Measurements from ENCODE around the gene NCLN.
"Not testable (repeated sequence)": the region's sequence is repeated elsewhere in the genome, so short reads cannot be mapped to it uniquely, and the experiment has no call there.

The NCLN gene

GRCh38 chr19:3188627-3189596 lies 3.2 kb downstream of the NCLN start:
- peak in 1 of 3 donors; percentile 12 for DNase-seq
- 71% methylated on average over 28 of the region's 35 CpGs for WGBS (ENCODE audit: insufficient coverage)
- POLR2A ChIA-PET, result interaction anchor here (0.5 kb wide), 1 partner anchor 124 kb away, joined by 3 read pairs; no protein-coding TSS in a partner anchor
- no peaks in the 10 kb centered on the region for H3K9me3 ChIP-seq (ENCODE audit: control extremely low read depth in 1 of 5, control insufficient read depth in 4 of 5, insufficient read depth in 2 of 5, low read depth in 1 of 5, low read length in 4 of 5)
- H3K36me3 ChIP-seq (ENCODE audit: control insufficient read depth in 4 of 4, insufficient read depth in 4 of 4, low read length in 3 of 4), result peaks cover 2 to 45% (median 11%) of the 10 kb centered on the region in 4 experiments
- peak overlapping the region in 4 of 7 experiments; percentile 19 to 45 (median 34) for H3K4me3 ChIP-seq (ENCODE audit: control insufficient read depth in 1 of 7, extremely low read depth in 1 of 7, insufficient read depth in 4 of 7, low read depth in 2 of 7, low read length in 6 of 7)
- CTCF ChIA-PET, result no interaction called here
- no peaks in the 10 kb centered on the region for H3K27me3 ChIP-seq (replicated peaks in 2 of 5; ENCODE audit: control insufficient read depth in 4 of 5, insufficient read depth in 5 of 5, low read length in 4 of 5)
- H3K27ac ChIP-seq (ENCODE audit: insufficient read depth in 1 of 2, low read depth in 1 of 2, low read length in 2 of 2, poor library complexity in 1 of 2, severe bottlenecking in 2 of 2), result peak overlapping the region in 1 of 2 experiments; percentile 5
- H3K4me1 ChIP-seq (ENCODE audit: control extremely low read depth in 1 of 4, control insufficient read depth in 4 of 4, insufficient read depth in 4 of 4, low read length in 3 of 4), result peaks cover 0 to 62% (median 55%) of the 10 kb centered on the region in 4 experiments

- H3K4me3 ChIP-seq (ENCODE audit: control insufficient read depth in 1 of 7, extremely low read depth in 1 of 7, insufficient read depth in 4 of 7, low read depth in 2 of 7, low read length in 6 of 7), result no peak overlapping the region
Measured at GRCh38 chr19:3189702-3190469, 4.2 kb downstream of the NCLN start.

GRCh38 chr19:3190470-3190770 lies 4.7 kb downstream of the NCLN start:
- Histone ChIP-seq H3K27ac (ENCODE audit: insufficient read depth in 1 of 2, low read depth in 1 of 2, low read length in 2 of 2, poor library complexity in 1 of 2, severe bottlenecking in 2 of 2) (no peak overlapping the region), H3K4me3 (ENCODE audit: control insufficient read depth in 1 of 7, extremely low read depth in 1 of 7, insufficient read depth in 4 of 7, low read depth in 2 of 7, low read length in 6 of 7) (no peak overlapping the region), H3K4me1 (ENCODE audit: control extremely low read depth in 1 of 4, control insufficient read depth in 4 of 4, insufficient read depth in 4 of 4, low read length in 3 of 4) (peaks cover 0 to 55% (median 48%) of the 10 kb centered on the region in 4 experiments), H3K9me3 (ENCODE audit: control extremely low read depth in 1 of 5, control insufficient read depth in 4 of 5, insufficient read depth in 2 of 5, low read depth in 1 of 5, low read length in 4 of 5) (no peaks in the 10 kb centered on the region), H3K27me3 (replicated peaks in 2 of 5; ENCODE audit: control insufficient read depth in 4 of 5, insufficient read depth in 5 of 5, low read length in 4 of 5) (no peaks in the 10 kb centered on the region), H3K36me3 (ENCODE audit: control insufficient read depth in 4 of 4, insufficient read depth in 4 of 4, low read length in 3 of 4) (peaks cover 0 to 50% (median 10%) of the 10 kb centered on the region in 4 experiments)
- CTCF ChIA-PET, result no interaction called here
- WGBS (ENCODE audit: insufficient coverage), result 97% methylated on average over 15 of the region's 18 CpGs
- POLR2A ChIA-PET, result no interaction called here
- no peak for DNase-seq

More at GRCh38 chr19:3189702-3190469, 4.2 kb downstream of the NCLN start:
- Histone ChIP-seq H3K9me3 (ENCODE audit: control extremely low read depth in 1 of 5, control insufficient read depth in 4 of 5, insufficient read depth in 2 of 5, low read depth in 1 of 5, low read length in 4 of 5) (no peaks in the 10 kb centered on the region), H3K27me3 (replicated peaks in 2 of 5; ENCODE audit: control insufficient read depth in 4 of 5, insufficient read depth in 5 of 5, low read length in 4 of 5) (no peaks in the 10 kb centered on the region), H3K4me1 (ENCODE audit: control extremely low read depth in 1 of 4, control insufficient read depth in 4 of 4, insufficient read depth in 4 of 4, low read length in 3 of 4) (peaks cover 0 to 59% (median 51%) of the 10 kb centered on the region in 4 experiments), H3K27ac (ENCODE audit: insufficient read depth in 1 of 2, low read depth in 1 of 2, low read length in 2 of 2, poor library complexity in 1 of 2, severe bottlenecking in 2 of 2) (no peak overlapping the region), H3K36me3 (ENCODE audit: control insufficient read depth in 4 of 4, insufficient read depth in 4 of 4, low read length in 3 of 4) (peaks cover 0 to 48% (median 9%) of the 10 kb centered on the region in 4 experiments)
- 97% methylated on average over 25 of the region's 28 CpGs for WGBS (ENCODE audit: insufficient coverage)
- no peak for DNase-seq
- ChIA-PET CTCF (no interaction called here), POLR2A (no interaction called here)

GRCh38 chr19:3190921-3191805 lies 5.4 kb downstream of the NCLN start:
- ChIA-PET CTCF (no interaction called here), POLR2A (no interaction called here)
- H3K27me3 ChIP-seq (replicated peaks in 2 of 5; ENCODE audit: control insufficient read depth in 4 of 5, insufficient read depth in 5 of 5, low read length in 4 of 5), result no peaks in the 10 kb centered on the region
- peaks cover 0 to 55% (median 48%) of the 10 kb centered on the region in 4 experiments for H3K4me1 ChIP-seq (ENCODE audit: control extremely low read depth in 1 of 4, control insufficient read depth in 4 of 4, insufficient read depth in 4 of 4, low read length in 3 of 4)
- no peak for DNase-seq
- WGBS (ENCODE audit: insufficient coverage), result 96% methylated on average over 37 of the region's 46 CpGs
- no peak overlapping the region for H3K27ac ChIP-seq (ENCODE audit: insufficient read depth in 1 of 2, low read depth in 1 of 2, low read length in 2 of 2, poor library complexity in 1 of 2, severe bottlenecking in 2 of 2)
- peaks cover 0 to 57% (median 13%) of the 10 kb centered on the region in 4 experiments for H3K36me3 ChIP-seq (ENCODE audit: control insufficient read depth in 4 of 4, insufficient read depth in 4 of 4, low read length in 3 of 4)
- no peak overlapping the region for H3K4me3 ChIP-seq (ENCODE audit: control insufficient read depth in 1 of 7, extremely low read depth in 1 of 7, insufficient read depth in 4 of 7, low read depth in 2 of 7, low read length in 6 of 7)
- H3K9me3 ChIP-seq (ENCODE audit: control extremely low read depth in 1 of 5, control insufficient read depth in 4 of 5, insufficient read depth in 2 of 5, low read depth in 1 of 5, low read length in 4 of 5), result no peaks in the 10 kb centered on the region

GRCh38 chr19:3191806-3192104 lies 6.0 kb downstream of the NCLN start:
- H3K4me3 ChIP-seq (ENCODE audit: control insufficient read depth in 1 of 7, extremely low read depth in 1 of 7, insufficient read depth in 4 of 7, low read depth in 2 of 7, low read length in 6 of 7); H3K27me3 ChIP-seq (replicated peaks in 2 of 5; ENCODE audit: control insufficient read depth in 4 of 5, insufficient read depth in 5 of 5, low read length in 4 of 5); H3K9me3 ChIP-seq (ENCODE audit: control extremely low read depth in 1 of 5, control insufficient read depth in 4 of 5, insufficient read depth in 2 of 5, low read depth in 1 of 5, low read length in 4 of 5); CTCF ChIA-PET; H3K27ac ChIP-seq (ENCODE audit: insufficient read depth in 1 of 2, low read depth in 1 of 2, low read length in 2 of 2, poor library complexity in 1 of 2, severe bottlenecking in 2 of 2); POLR2A ChIA-PET; DNase-seq: not testable (repeated sequence)
- 100% methylated on average over 5 of the region's 12 CpGs for WGBS (ENCODE audit: insufficient coverage)
- Histone ChIP-seq H3K36me3 (ENCODE audit: control insufficient read depth in 4 of 4, insufficient read depth in 4 of 4, low read length in 3 of 4) (peaks cover 0 to 63% (median 16%) of the 10 kb centered on the region in 4 experiments), H3K4me1 (ENCODE audit: control extremely low read depth in 1 of 4, control insufficient read depth in 4 of 4, insufficient read depth in 4 of 4, low read length in 3 of 4) (peaks cover 0 to 51% (median 42%) of the 10 kb centered on the region in 4 experiments)

GRCh38 chr19:3192228-3192635 lies 6.5 kb downstream of the NCLN start:
- Histone ChIP-seq H3K27ac (ENCODE audit: insufficient read depth in 1 of 2, low read depth in 1 of 2, low read length in 2 of 2, poor library complexity in 1 of 2, severe bottlenecking in 2 of 2) (no peak overlapping the region), H3K4me1 (ENCODE audit: control extremely low read depth in 1 of 4, control insufficient read depth in 4 of 4, insufficient read depth in 4 of 4, low read length in 3 of 4) (peaks cover 0 to 46% (median 37%) of the 10 kb centered on the region in 4 experiments), H3K9me3 (ENCODE audit: control extremely low read depth in 1 of 5, control insufficient read depth in 4 of 5, insufficient read depth in 2 of 5, low read depth in 1 of 5, low read length in 4 of 5) (no peaks in the 10 kb centered on the region), H3K36me3 (ENCODE audit: control insufficient read depth in 4 of 4, insufficient read depth in 4 of 4, low read length in 3 of 4) (peaks cover 0 to 64% (median 18%) of the 10 kb centered on the region in 4 experiments), H3K4me3 (ENCODE audit: control insufficient read depth in 1 of 7, extremely low read depth in 1 of 7, insufficient read depth in 4 of 7, low read depth in 2 of 7, low read length in 6 of 7) (no peak overlapping the region), H3K27me3 (replicated peaks in 2 of 5; ENCODE audit: control insufficient read depth in 4 of 5, insufficient read depth in 5 of 5, low read length in 4 of 5) (no peaks in the 10 kb centered on the region)
- POLR2A ChIA-PET, result no interaction called here
- DNase-seq, result no peak
- CTCF ChIA-PET, result no interaction called here
- 97% methylated on average over 31 of the region's 32 CpGs for WGBS (ENCODE audit: insufficient coverage)

Measured in common myeloid progenitor, CD34-positive (primary cell).